Stimulated activated CD4-positive, alpha-beta T cell treated with anti-CD3 and anti-CD28 coated beads, Interleukin-12 subunit alpha, Interleukin-12 subunit beta, amount 100 ng/mL, for 48 hours (primary cell): ENCODE results near the gene WDR20.
"Not testable (repeated sequence)": the region's sequence is repeated elsewhere in the genome, so short reads cannot be mapped to it uniquely, and the experiment has no call there.

Experiments used
- DNase-seq, 3 donors: peaks; one replicate each; pipeline ENCODE4 v3.0.0-alpha.2; 2020; ENCODE audit warnings: low read depth in 2 of 3, low spot score in 1 of 3

WDR20 gene

GRCh38 chr14:102139286-102140026 is at the start of gene WDR20:
Gene WDR20 (plus strand): TSS chr14:102139897. CDS start chr14:102139924, 27 bp downstream.
- DNase-seq = peak; percentile 99

GRCh38 chr14:102090713-102091112 is 49.0 kb upstream of the WDR20 start:
- DNase-seq = no peak

GRCh38 chr14:102092806-102093205 is 46.9 kb upstream of the WDR20 start:
- DNase-seq = no peak

GRCh38 chr14:102094101-102094500 is 45.6 kb upstream of the WDR20 start:
- DNase-seq = no peak

GRCh38 chr14:102095231-102095870 is 44.3 kb upstream of the WDR20 start:
- no peak for DNase-seq

- DNase-seq = no peak
Measured at GRCh38 chr14:102095871-102096568, 43.7 kb upstream of the WDR20 start.

- peak in 2 of 3 donors; percentile 62 to 66 for DNase-seq
Measured at GRCh38 chr14:102096569-102097188, 43.0 kb upstream of the WDR20 start.

GRCh38 chr14:102097441-102098135 is 42.1 kb upstream of the WDR20 start:
- DNase-seq = no peak

GRCh38 chr14:102103062-102103695 is 36.5 kb upstream of the WDR20 start:
- DNase-seq = no peak

GRCh38 chr14:102105369-102105768 is 34.3 kb upstream of the WDR20 start:
- no peak for DNase-seq

GRCh38 chr14:102109332-102109731 is 30.4 kb upstream of the WDR20 start:
- not testable (repeated sequence) for DNase-seq

GRCh38 chr14:102111101-102111500 is 28.6 kb upstream of the WDR20 start:
- DNase-seq = no peak

GRCh38 chr14:102116361-102117180 is 23.1 kb upstream of the WDR20 start:
- no peak for DNase-seq

- DNase-seq = no peak
Measured at GRCh38 chr14:102117852-102118251, 21.8 kb upstream of the WDR20 start.

- no peak for DNase-seq
Measured at GRCh38 chr14:102120888-102121287, 18.8 kb upstream of the WDR20 start.

GRCh38 chr14:102121567-102121966 is 18.1 kb upstream of the WDR20 start:
- no peak for DNase-seq

GRCh38 chr14:102124419-102124818 is 15.3 kb upstream of the WDR20 start:
- no peak for DNase-seq

- DNase-seq = no peak
Measured at GRCh38 chr14:102125546-102125945, 14.2 kb upstream of the WDR20 start.

GRCh38 chr14:102126807-102127455 is 12.8 kb upstream of the WDR20 start:
- no peak for DNase-seq
